ENCODE results near the gene UBASH3B. TPM values are rescaled to one million over a fixed set of nuclear protein-coding genes. Genes with fewer than 3 reads are reported as not detected.
"Not testable (repeated sequence)": the region's sequence is repeated elsewhere in the genome, so short reads cannot be mapped to it uniquely, and the experiment has no call there.

The UBASH3B gene
- total RNA-seq, 1 donor = 23.2 TPM

DNA sequence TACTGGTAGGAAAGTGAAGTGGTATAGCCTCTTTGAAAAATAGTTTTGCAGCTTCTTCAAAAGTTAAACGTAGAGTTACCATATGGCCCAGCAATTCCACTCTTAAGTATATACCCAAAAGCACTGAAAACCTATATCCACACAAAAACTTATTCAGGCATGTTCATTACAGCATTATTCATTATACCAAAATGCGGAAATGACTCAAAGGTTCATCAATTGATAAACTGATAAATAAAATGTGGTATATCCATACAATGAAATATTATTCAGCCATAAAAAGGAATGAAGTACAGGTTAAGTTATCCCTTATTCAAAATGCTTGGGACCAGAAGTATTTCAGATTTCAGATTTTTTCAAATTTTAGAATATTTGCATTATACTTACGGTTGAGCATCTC is 35.8 kb upstream of the UBASH3B start:
- no peak for DNase-seq (ENCODE audit: low read depth)
- no peak overlapping the region for H3K4me3 ChIP-seq (ENCODE audit: low read depth, low read length)
- TF ChIP-seq, protein P1, sequence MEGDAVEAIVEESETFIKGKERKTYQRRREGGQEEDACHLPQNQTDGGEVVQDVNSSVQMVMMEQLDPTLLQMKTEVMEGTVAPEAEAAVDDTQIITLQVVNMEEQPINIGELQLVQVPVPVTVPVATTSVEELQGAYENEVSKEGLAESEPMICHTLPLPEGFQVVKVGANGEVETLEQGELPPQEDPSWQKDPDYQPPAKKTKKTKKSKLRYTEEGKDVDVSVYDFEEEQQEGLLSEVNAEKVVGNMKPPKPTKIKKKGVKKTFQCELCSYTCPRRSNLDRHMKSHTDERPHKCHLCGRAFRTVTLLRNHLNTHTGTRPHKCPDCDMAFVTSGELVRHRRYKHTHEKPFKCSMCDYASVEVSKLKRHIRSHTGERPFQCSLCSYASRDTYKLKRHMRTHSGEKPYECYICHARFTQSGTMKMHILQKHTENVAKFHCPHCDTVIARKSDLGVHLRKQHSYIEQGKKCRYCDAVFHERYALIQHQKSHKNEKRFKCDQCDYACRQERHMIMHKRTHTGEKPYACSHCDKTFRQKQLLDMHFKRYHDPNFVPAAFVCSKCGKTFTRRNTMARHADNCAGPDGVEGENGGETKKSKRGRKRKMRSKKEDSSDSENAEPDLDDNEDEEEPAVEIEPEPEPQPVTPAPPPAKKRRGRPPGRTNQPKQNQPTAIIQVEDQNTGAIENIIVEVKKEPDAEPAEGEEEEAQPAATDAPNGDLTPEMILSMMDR (IDR thresholded peaks at IDR 0.05; ENCODE audit: insufficient read depth, low read length) = no peak

DNA sequence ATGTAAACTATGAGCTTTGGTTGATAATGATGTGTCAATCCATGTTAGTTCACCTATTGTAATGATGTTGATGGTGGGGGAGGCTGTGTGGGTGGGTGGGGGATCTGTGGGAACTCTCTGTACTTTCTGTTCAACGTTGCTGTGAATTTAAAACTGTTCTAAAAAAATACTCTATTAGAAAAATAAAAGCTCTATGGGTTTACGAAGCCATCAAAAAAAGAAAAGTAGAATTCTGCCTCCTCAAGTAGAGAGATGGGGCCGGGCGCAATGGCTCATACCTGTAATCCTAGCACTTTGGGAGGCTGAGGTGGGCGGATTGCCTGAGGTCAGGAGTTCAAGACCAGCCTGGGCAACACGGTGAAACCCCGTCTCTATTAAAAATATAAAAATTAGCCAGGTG is 30.0 kb upstream of the UBASH3B start:
- not testable (repeated sequence) for DNase-seq (ENCODE audit: low read depth); H3K4me3 ChIP-seq (ENCODE audit: low read depth, low read length)

DNA sequence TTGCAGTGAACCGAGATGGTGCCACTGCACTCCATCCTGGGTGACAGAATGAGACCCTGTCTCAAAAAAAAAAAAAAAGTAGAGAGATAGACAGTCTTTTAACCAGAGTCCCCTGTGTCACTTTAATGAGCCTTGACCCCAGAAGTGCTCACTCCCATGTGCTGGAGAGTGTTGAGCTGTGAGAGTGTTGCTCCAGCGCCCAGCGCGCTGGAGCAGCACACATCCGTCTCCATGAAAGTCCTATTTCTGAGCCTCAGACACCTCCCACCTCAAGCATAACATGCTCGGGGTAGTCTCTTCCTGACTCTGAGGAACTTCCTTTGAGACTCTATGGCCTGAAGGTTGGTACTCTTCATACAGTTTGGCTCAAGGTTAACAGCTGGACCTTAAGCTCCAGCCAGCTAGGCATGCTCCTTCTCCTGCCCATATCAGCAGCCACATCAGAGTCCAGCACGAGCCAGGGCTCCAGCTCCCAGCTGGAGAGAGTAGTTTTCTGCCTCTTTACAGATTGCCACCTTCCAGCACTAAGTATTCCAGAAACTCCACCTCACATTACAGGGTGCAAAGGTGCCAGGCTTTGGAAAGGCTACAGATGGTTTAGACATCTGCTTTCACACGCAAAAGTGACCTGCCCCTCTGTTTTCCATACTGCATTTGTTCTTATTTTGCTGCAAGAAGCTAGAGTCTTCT is 29.4 kb upstream of the UBASH3B start:
- H3K4me3 ChIP-seq (ENCODE audit: low read depth, low read length) = no peak overlapping the region
- TF ChIP-seq, protein P1 (IDR thresholded peaks at IDR 0.05; ENCODE audit: insufficient read depth, low read length) = no peak
- no peak for DNase-seq (ENCODE audit: low read depth)

DNA sequence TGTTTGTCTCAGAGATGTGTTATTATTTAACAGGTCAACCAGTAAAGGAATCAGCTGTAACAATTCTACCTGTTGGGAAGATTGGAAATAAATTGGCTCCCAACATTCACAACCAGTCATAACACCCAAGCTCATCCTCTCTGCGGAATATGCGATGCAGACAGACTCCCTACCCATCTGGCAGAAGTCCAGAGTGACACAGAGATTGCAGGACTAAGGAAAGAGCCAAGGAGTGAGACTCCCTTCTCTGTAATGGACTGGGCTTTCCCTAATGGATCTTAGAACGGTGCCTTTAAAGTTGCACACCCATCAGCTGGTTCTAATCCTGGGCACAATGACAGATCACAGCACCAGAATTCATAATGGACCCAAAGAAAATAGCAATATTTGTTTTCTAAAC is 27.8 kb upstream of the UBASH3B start:
- DNase-seq (ENCODE audit: low read depth) = no peak
- no peak overlapping the region for H3K4me3 ChIP-seq (ENCODE audit: low read depth, low read length)
- TF ChIP-seq, protein P1 (IDR thresholded peaks at IDR 0.05; ENCODE audit: insufficient read depth, low read length) = no peak

DNA sequence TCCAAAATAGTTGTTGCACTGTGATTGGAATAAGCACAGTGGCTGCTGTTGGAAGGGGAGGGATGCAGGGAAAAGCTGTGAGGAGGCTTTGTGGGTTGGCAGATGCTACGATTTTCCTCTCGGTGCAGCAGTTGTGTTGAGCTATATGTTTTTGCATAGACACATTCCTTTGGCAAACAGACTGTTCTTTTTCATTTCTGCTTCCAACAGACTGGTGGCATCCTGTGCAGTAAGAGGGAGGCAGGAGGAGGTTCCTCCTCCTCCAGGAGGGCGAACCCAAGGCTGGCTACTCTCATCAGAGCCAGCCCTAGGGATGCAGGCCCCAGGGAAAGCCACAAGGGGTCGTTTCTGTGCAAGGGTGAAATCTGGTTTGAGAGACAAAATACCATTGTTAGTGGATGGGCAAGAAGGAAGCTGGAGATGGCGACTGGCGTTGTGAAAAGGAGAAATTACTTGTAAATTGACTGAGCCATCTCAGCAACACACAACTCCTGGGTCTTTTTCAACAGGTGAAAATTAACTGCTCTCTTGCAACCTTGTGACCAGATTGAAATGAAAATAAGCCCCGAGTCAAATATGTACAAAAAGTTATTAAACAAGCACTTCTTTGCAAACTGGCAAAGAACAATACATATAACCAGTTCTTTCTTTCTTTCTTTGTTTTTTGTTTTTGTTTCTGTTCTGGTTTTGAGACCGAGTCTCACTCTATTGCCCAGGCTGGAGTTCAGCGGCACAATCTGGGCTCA is 26.5 kb upstream of the UBASH3B start:
- TF ChIP-seq, protein P1 (IDR thresholded peaks at IDR 0.05; ENCODE audit: insufficient read depth, low read length) = peak; percentile 97
- H3K4me3 ChIP-seq (ENCODE audit: low read depth, low read length) = no peak overlapping the region
- DNase-seq (ENCODE audit: low read depth) = peak; percentile 77

DNA sequence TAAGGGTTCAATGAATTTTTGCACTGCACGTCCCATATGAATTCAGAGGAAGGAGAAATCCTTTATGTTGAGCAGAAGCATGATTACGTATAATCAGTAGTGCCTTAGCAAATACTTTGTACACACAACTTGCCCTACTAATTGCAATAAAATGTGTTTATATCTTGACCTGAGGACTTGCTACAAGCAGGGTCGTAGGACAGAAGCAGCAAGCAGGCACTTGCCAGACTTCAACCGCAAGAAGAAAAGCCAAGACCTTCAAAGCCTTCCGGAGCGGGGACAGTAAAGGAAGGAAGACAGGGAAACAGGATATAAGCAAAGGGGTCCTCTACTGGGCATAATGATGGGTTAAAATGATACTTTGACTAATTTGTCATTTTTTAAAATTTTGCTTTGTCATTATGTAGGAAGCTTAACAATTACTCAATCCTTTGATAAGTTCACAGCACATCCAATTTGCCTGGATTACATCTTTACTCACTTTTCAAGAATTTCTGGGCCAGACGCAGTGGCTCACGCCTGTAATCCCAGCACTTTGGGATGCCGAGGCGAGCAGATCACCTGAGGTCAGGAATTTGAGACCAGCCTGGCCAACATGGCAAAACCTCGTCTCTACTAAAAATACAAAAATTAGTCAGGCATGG is 23.2 kb upstream of the UBASH3B start:
- H3K4me3 ChIP-seq (ENCODE audit: low read depth, low read length) = no peak overlapping the region
- TF ChIP-seq, protein P1 (IDR thresholded peaks at IDR 0.05; ENCODE audit: insufficient read depth, low read length) = no peak
- DNase-seq (ENCODE audit: low read depth) = no peak

DNA sequence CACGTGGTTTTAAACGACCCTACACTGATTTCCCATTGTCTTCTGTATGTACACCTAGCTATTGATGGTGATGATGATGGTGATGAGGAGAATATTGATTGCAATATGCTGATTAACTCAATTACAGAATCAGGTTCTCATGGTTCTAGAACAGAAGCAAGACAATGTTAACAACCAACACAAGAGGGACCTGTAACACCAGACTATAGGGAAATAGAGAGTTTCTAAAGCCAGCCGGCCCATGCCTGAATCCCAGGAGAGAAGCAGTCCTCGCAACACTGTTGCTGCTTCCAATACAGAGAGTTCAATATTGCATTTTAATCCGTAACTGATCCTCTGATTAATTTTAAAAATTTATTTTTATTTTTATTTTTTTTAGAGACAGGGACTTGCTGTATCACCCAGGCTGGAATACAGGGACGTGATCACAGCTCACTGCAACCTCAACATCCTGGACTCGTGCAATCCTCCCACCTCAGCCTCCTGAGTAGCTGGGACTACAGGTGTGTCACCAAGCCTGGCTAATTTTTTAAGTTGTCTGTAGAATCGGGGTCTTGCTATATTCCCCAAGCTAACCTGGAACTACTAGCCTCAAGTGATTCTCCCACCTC is 22.2 kb upstream of the UBASH3B start:
- no peak overlapping the region for H3K4me3 ChIP-seq (ENCODE audit: low read depth, low read length)
- TF ChIP-seq, protein P1 (IDR thresholded peaks at IDR 0.05; ENCODE audit: insufficient read depth, low read length) = peak; percentile 62
- DNase-seq (ENCODE audit: low read depth) = peak; percentile 78
